Measurements from ENCODE around the gene SH2B3. TPM values are rescaled to one million over a fixed set of nuclear protein-coding genes. Genes with fewer than 3 reads are reported as not detected.

SH2B3 gene
- total RNA-seq, 1 donor from 2014 or later: 24.1 TPM

DNA sequence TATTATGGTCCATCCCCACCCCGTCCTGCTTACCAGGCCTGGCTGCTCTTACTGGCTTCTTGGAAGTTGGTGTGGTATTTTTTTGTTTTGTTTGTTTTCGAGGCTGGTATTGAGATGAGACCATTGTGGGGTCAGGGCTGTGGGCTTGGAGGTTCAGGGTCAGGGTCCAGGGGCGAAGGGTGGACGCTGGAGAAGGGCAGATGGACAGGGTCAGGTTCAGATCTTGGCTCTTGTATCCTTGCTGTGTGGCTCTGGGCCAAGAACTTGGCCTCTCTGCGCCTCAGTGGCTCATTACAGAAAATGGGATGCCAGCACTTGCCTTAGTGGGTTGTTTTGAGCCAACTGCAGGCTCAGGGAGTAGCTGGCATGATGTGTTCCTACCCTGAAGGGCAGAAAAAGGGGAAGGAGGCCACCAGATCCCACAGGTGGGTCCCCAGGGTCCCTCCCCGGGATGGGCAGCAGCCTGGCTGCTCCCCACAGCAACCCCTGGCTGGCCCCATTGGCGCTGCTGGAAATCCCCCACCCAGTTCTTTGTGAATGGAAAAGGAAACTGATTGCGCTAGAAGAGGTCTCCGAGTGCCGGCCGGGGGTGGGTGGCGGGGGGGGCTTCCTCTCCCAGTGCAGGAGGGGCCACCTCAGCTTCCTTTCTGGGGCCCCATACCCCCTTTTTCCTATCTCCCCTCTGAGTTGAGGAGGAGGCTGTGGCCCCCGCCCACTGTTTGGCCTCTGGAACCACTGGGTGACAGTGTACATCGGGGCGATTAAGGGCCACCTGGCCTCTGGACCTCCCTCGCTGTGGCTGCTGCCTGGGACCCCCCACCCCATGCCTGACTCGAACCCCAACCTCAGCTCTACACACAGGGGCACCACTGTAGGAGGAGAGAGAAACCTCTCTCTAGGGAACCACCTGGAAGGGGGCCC, 25.0 kb downstream of the SH2B3 start:
- H3K36me3 ChIP-seq: no peaks in the 10 kb centered on the region
- TF ChIP-seq POLR2AphosphoS5 (IDR thresholded peaks at IDR 0.05; ENCODE audit: insufficient read depth in 1 of 2, low read depth in 1 of 2) (no peak), POLR2A (IDR thresholded peaks at IDR 0.05) (no peak)
- TF ChIP-seq, protein P1, sequence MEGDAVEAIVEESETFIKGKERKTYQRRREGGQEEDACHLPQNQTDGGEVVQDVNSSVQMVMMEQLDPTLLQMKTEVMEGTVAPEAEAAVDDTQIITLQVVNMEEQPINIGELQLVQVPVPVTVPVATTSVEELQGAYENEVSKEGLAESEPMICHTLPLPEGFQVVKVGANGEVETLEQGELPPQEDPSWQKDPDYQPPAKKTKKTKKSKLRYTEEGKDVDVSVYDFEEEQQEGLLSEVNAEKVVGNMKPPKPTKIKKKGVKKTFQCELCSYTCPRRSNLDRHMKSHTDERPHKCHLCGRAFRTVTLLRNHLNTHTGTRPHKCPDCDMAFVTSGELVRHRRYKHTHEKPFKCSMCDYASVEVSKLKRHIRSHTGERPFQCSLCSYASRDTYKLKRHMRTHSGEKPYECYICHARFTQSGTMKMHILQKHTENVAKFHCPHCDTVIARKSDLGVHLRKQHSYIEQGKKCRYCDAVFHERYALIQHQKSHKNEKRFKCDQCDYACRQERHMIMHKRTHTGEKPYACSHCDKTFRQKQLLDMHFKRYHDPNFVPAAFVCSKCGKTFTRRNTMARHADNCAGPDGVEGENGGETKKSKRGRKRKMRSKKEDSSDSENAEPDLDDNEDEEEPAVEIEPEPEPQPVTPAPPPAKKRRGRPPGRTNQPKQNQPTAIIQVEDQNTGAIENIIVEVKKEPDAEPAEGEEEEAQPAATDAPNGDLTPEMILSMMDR (IDR thresholded peaks at IDR 0.05): no peak
- H3K4me3 ChIP-seq: no peak overlapping the region
- H3K27me3 ChIP-seq: no peaks in the 10 kb centered on the region
- H3K4me1 ChIP-seq: peaks cover 81% of the 10 kb centered on the region
- DNase-seq (ENCODE audit: extremely low spot score in 2 of 2): no peak
- intact Hi-C loops (cut with DNase I): no loop called here
- peak overlapping the region; percentile 46 for H3K27ac ChIP-seq
- H3K9me3 ChIP-seq: no peaks in the 10 kb centered on the region

DNA sequence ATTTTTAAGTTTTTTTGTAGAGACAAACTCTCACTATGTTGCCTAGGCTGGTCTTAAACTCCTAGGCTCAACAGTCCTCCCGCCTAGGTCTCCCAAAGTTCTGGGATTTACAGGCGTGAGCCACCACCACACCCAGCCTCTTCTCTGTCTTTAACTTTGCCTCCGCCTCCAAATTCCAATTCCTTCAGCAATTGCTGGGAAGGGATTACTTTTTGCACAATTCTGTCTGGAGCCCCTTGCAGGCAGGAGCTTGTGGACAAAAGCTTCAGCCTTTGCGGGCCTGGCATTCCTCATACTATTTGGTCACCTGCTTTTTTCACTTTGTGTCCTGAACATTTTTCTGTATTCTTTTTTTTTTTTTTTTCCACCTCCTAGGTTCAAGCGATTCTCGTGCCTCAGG, 26.0 kb downstream of the SH2B3 start:
- intact Hi-C loops (cut with DNase I): no loop called here
- peaks cover 83% of the 10 kb centered on the region for H3K4me1 ChIP-seq
- no peaks in the 10 kb centered on the region for H3K9me3 ChIP-seq

DNA sequence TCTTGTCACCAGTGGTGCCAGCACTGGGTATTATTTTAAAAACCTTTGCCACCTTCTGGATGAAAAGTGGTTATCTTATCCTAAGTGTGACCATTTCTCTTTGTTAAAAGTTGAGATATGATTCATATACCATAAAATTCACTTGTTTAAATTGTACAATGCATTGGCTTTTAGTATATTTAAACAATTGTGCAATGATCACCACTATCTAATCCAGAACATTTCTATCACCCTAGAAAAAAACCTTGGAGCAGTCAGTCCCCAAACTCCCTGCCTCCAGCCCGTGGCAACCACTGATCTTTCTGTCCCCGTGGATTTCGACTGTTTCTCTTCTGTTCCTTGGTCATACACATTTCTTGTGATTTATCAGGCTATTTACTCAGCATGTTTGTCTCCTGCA, 28.3 kb downstream of the SH2B3 start:
- Histone ChIP-seq H3K36me3 (no peaks in the 10 kb centered on the region), H3K4me1 (peaks cover 87% of the 10 kb centered on the region), H3K27ac (peak overlapping the region; percentile 71), H3K9me3 (no peaks in the 10 kb centered on the region), H3K27me3 (no peaks in the 10 kb centered on the region), H3K4me3 (peak overlapping the region in 1 of 2 donors; percentile 14)
- intact Hi-C loops (cut with DNase I): no loop called here
- no peak for TF ChIP-seq POLR2A (IDR thresholded peaks at IDR 0.05)
- TF ChIP-seq POLR2AphosphoS5 (IDR thresholded peaks at IDR 0.05; ENCODE audit: insufficient read depth in 1 of 2, low read depth in 1 of 2): no peak
- no peak for DNase-seq (ENCODE audit: extremely low spot score in 2 of 2)

More for the DNA sequence above, 26.0 kb downstream of the SH2B3 start:
- TF ChIP-seq, protein P1 (IDR thresholded peaks at IDR 0.05): no peak
- TF ChIP-seq POLR2AphosphoS5 (IDR thresholded peaks at IDR 0.05; ENCODE audit: insufficient read depth in 1 of 2, low read depth in 1 of 2): no peak
- TF ChIP-seq POLR2A (IDR thresholded peaks at IDR 0.05): no peak
- H3K4me3 ChIP-seq: no peak overlapping the region
- H3K27ac ChIP-seq: peak overlapping the region; percentile 71
- no peaks in the 10 kb centered on the region for H3K27me3 ChIP-seq
- no peaks in the 10 kb centered on the region for H3K36me3 ChIP-seq
- no peak for DNase-seq (ENCODE audit: extremely low spot score in 2 of 2)

DNA sequence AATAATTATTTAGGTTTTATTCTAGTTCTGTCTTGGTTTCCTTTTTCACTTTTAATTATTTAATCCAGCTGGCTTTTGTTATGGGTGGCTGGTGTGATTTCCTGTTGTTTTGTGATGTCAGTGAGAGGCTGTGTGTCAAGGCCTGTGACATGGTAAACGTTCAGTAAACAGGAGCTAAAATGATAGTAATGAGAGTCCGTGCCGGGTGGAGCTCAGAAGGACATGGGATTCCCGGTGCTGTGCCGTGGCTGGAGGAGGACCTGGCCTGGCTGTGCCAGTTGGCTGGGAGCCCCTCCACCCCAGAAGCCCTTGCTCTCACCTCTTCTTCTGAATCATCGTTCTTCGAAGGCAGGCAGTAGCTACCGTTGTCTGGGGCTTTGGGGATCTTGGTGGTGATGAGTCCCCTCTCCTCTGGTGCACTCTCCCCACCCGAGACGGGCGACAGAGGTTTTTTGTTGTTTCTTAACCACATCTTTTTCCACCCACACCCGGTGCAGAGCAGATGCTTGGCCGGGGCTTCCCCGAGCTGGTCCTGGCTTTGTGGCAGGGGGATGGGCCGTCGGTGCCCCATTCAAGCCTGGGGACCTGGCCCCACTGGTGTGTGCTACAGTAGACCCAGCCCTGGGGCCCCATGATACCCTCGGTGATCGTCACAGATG, 29.1 kb downstream of the SH2B3 start:
- H3K4me1 ChIP-seq: peaks cover 81% of the 10 kb centered on the region
- no peak for DNase-seq (ENCODE audit: extremely low spot score in 2 of 2)
- no peaks in the 10 kb centered on the region for H3K27me3 ChIP-seq
- peak overlapping the region; percentile 12 to 14 for H3K4me3 ChIP-seq
- H3K36me3 ChIP-seq: no peaks in the 10 kb centered on the region
- H3K27ac ChIP-seq: peak overlapping the region; percentile 71
- TF ChIP-seq POLR2AphosphoS5 (IDR thresholded peaks at IDR 0.05; ENCODE audit: insufficient read depth in 1 of 2, low read depth in 1 of 2): peak; percentile 56 to 71
- TF ChIP-seq, protein P1 (IDR thresholded peaks at IDR 0.05): no peak
- intact Hi-C loops (cut with DNase I): no loop called here
- no peaks in the 10 kb centered on the region for H3K9me3 ChIP-seq

DNA sequence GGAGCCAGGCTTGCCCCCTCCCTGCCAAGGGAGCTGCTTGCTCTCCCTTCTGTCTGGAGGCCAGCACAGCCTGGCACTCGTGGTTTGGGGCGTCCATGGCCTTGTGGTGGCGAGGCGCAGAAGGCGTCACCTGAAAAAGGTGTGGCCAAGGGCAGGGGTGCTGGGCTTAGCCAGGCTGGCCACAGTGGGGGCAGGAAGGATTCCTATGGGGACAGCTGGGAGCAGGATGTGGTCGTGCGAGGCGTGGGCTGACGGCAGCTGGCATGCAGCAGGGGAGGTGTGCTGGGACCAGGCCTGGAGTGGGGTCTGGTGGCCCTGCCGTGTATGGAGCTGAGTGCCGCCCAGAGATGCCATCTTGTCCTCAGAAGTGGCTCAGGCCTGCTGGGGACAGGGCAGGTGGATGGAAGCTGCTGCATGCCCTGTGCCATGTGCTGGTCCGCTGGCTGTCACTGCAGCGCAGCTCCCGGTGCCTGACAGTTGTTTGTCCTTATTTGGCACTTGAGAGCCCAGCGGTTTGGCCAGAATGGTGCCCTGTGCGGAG, 30.0 kb downstream of the SH2B3 start:
- Histone ChIP-seq H3K27me3 (no peaks in the 10 kb centered on the region), H3K4me1 (peaks cover 81% of the 10 kb centered on the region), H3K9me3 (no peaks in the 10 kb centered on the region), H3K4me3 (no peak overlapping the region), H3K36me3 (no peaks in the 10 kb centered on the region), H3K27ac (peak overlapping the region; percentile 71)
- DNase-seq (ENCODE audit: extremely low spot score in 2 of 2): no peak
- intact Hi-C loops (cut with DNase I): no loop called here
- TF ChIP-seq POLR2A (IDR thresholded peaks at IDR 0.05) (no peak), POLR2AphosphoS5 (IDR thresholded peaks at IDR 0.05; ENCODE audit: insufficient read depth in 1 of 2, low read depth in 1 of 2) (no peak)
- TF ChIP-seq, protein P1 (IDR thresholded peaks at IDR 0.05): no peak

All from vagina (tissue), 2 donors.